GM18505 (cell line): ENCODE data around the gene IL1RN.

Experiments
- ATAC-seq: cut with Tn5 transposase; IDR thresholded peaks from one replicate; pipeline ENCODE4 v1.9.1; 2021; ENCODE audit not compliant: unreplicated experiment
- POLR2A ChIP-seq: IDR thresholded peaks from 4 replicates; pipeline ENCODE4 v1.6.1; 2011; ENCODE audit warnings: borderline replicate concordance; ENCODE audit not compliant: insufficient read depth, insufficient read length; ENCODE audit errors: extremely low read depth

Gene IL1RN

DNA sequence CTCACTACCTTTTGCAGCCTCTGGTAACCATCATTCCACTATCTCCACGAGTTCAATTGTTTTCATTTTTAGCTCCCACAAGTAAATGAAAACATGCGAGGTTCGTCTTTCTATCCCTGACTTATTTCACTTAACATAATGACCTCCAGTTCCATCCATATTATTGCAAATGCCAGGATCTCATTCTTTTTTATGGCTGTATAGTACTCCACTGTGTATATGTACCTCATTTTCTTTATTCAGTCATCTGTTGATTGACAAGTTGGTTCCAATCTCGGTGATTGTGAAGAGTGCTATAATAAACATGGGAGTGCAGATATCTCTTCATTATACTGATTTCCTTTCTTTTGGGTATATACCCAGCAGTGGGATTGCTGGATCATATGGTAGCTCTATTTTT is 16.9 kb downstream of the IL1RN start:
- ATAC-seq, result no peak
- TF ChIP-seq POLR2A, result no peak

DNA sequence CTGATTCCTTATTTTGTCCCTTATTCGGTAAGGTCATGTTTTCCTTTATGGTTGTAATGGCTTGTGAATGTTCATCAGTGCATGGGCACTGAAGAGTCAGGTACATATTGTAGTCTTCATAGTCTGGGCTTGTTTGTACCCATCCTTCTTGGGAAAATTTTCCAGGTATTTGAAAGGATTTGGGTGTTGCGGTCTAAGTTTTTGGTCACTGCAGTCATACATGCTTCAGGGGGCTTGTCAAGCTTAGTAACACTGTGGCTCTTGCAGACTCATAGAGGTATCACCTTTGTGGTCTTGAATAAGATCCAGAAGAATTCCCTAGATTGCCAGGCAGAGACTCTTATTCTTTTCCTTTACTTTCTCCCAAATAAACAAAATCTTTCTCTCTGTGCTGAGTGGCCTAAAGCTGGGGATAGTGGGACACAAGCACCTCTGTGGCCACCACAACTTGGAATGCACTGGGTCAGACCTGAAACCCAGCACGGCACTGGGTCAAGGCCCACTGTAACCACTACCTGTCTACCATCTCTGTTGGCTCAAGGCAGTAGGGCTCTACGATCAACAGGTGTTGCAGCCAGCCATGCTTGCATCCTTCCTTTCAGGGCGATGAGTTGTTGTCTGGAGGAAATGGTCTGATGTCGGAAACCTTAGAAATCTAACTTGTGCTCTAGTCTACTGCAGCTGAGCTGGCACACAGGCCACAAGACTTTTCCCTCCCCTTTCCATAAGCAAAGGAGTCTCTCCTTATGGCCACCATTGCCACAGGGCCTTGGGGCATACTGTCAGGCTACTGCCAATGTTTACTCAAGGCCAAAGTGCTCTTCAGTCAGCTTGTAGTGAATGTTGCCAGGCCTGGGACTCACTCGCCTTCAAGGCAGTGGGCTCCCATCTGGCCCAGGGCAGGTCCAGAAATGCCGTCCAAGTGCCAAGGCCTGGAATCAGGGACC is 21.5 kb downstream of the IL1RN start:
- ATAC-seq, result no peak

DNA sequence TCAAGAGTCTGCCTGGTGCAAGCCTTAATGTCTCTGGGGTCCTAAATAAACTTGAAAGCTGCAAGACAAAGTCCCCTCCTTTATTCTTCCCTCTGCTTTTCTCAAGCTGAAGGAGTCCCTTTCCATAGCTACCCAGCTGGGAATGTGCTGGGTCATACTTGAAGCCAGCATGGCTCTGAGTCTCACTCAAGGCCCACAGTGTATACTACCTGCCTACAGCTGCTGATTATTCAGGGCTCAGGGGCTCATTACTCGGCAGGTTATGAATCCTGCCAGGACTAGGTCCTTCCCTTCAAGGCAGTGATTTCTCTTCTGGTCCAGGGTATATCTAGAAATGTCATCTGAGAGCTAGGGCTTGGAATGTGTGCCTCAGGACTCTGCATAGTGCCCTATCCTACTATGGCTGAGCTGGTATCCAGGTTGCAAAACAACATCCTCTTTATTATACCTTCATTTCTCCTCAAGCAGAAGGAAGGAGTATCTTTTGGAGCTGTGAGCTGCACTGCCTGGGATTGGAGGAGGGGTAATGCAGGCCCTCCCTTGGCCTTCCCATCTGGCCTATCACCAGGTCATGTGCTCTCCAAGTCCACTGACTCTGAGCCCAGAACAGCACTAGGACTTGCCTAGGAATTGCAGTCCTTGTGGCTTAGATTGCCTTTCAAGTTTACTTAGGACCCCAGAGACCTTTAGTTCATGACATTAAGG is 22.3 kb downstream of the IL1RN start:
- TF ChIP-seq POLR2A, result no peak
- ATAC-seq, result no peak

More for the DNA sequence above, 21.5 kb downstream of the IL1RN start:
- no peak for TF ChIP-seq POLR2A

GRCh38 chr2:113150258-113150601 is 22.8 kb downstream of the IL1RN start:
- TF ChIP-seq POLR2A, result no peak
- ATAC-seq, result no peak

DNA sequence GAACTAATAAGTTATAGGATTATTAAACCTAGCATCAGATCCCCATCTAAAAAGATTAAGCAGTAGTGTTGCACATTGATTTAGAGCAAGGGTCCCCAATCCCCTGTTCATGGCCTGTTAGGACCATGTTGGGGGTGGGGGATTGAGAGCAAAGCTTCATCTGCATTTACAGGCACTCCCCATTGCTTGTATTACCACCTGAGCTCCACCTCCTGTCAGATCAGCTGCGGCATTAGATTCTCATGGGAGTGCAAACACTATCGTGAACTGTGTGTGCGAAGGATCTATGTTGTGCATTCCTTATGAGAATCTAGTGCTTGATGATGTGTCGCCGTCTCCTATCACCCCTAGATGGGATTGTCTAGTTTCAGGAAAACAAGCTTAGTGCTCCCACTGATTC is 27.9 kb downstream of the IL1RN start:
- TF ChIP-seq POLR2A, result no peak
- ATAC-seq, result no peak

- ATAC-seq, result no peak
- TF ChIP-seq POLR2A, result no peak
Observed at GRCh38 chr2:113156278-113157117, 29.1 kb downstream of the IL1RN start.

DNA sequence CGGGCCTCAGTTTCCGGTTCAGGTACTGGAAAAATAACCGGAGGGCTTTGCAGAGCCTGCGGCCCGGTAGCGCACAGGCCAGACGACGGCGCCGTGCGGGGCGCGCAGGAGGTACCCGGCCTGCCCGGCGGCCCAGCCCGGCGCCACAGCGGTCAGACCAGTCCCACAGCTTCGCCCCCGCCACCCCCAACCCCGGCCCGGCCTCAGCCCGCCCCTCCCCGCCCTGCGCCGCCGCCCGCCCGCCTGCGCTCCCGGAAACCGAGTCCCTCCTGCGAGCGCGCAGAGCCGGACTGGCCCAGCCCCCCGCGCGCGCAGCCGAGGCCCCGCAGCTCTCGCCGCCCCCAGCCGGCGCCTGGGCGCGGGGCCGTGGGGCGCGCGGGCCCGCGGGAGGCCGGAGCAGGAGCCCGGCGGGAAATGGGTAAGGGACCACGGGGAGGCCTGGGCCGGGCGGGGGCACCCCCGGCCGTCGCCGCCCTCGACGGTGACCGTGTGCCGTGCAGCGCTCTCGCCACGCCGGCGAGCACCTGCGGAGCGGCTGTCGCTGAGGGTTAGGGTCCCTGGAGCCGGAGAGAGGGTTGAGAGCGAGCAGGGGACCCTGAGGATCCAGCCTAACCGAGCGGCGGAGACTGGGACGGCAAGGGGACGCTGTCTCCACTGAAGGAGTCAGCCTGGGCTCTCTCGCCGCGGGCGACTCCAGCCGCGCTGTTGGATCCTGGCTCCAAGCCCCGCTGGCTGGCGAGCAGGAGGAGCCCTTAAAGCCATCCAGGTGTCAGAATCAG is 29.9 kb downstream of the IL1RN start:
- TF ChIP-seq POLR2A, result peak; percentile 41
- peak; percentile 77 for ATAC-seq

- ATAC-seq, result no peak
- TF ChIP-seq POLR2A, result no peak
Observed at GRCh38 chr2:113157897-113158753, 30.7 kb downstream of the IL1RN start.

- TF ChIP-seq POLR2A, result no peak
- ATAC-seq, result no peak
Observed at GRCh38 chr2:113158884-113159553, 31.6 kb downstream of the IL1RN start.

DNA sequence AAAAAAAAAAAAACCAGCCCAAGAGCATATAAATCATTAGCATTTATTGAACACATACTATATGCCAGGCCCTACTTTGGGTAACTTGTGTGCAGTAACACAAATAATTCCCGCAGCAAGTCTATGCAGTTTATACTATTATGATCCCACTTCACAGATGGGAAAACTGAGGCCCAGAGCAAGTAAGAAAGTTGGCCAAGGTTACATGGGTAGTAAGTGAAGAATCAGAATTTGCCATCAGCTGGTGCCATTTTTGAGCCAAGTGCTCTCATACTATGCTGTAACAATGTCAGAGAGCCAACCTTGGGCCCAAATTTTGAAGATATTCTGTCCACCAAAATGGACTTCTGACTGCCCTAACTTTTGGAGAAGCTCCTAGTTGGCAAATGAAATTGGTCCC is 32.9 kb downstream of the IL1RN start:
- no peak for TF ChIP-seq POLR2A
- no peak for ATAC-seq

DNA sequence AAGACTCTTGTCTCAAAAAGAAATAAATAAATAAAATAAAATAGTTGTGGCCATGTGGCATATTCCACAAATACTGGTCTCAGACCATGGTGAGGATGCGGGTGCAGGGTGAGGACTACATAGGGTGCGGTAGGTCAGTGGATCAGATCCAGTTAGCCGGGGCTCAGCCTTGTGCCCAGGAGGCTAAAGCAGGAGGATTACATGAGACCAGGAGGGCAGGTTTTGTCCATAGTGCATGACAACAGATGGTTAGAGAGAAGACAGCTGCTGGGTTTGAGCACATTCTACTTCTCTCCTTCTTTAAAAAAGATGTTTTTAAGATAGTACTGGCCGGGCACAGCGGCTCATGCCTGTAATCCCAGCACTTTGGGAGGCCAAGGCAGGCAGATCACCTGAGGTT is 33.6 kb downstream of the IL1RN start:
- ATAC-seq, result no peak
- no peak for TF ChIP-seq POLR2A
